SK-N-SH treated with all-trans-retinoic acid at 6 μM for 48 hours (cell line): ENCODE measurements around the gene FAM25A.

Experiments used
- ARNTL ChIP-seq: fragments of 450-650 bp; formaldehyde crosslinking; IDR thresholded peaks from 2 replicates; pipeline ENCODE4 v1.5.0; 2020; ENCODE audit warnings: low read depth, mild to moderate bottlenecking, moderate library complexity, borderline replicate concordance
- GLIS3 ChIP-seq: fragments of 250-450 bp; sonication (Bioruptor Pico); IDR thresholded peaks from 2 replicates; pipeline ENCODE4 v1.5.0; 2020; ENCODE audit warnings: mild to moderate bottlenecking, moderate library complexity
- OSR1 ChIP-seq: fragments of 250-450 bp; sonication (Bioruptor Pico); IDR thresholded peaks from 2 replicates; pipeline ENCODE4 v1.8.0; 2022; ENCODE audit warnings: moderate library complexity, mild to moderate bottlenecking, inconsistent platforms
- RARB ChIP-seq: fragments of 250-450 bp; sonication (Bioruptor Pico); IDR thresholded peaks from 2 replicates; pipeline ENCODE4 v1.8.0; 2021; ENCODE audit warnings: mild to moderate bottlenecking, moderate library complexity
- ZNF565 ChIP-seq: fragments of 450-650 bp; formaldehyde crosslinking; conservative IDR thresholded peaks from 2 replicates; pipeline ENCODE4 v1.5.0; 2020; ENCODE audit warnings: low read depth, mild to moderate bottlenecking, moderate library complexity
- ZNF70 ChIP-seq: fragments of 450-650 bp; formaldehyde crosslinking; IDR thresholded peaks from 2 replicates; pipeline ENCODE4 v1.5.0; 2020; ENCODE audit warnings: mild to moderate bottlenecking, moderate library complexity
- ZNF8 ChIP-seq: fragments of 450-650 bp; formaldehyde crosslinking; IDR thresholded peaks from 2 replicates; pipeline ENCODE4 v1.5.0; 2020; ENCODE audit warnings: mild to moderate bottlenecking, moderate library complexity
- TF ChIP-seq, protein P1 (sequence below): fragments of 250-450 bp; sonication (Bioruptor Pico); IDR thresholded peaks from 2 replicates; pipeline ENCODE4 v1.8.0; 2020; ENCODE audit warnings: mild to moderate bottlenecking, moderate library complexity, borderline replicate concordance
- TF ChIP-seq, protein P2 (sequence below): fragments of 250-450 bp; sonication (Bioruptor Pico); IDR thresholded peaks from 2 replicates; pipeline ENCODE4 v1.5.1; 2020; ENCODE audit warnings: low read depth, mild to moderate bottlenecking, moderate library complexity

- TF ChIP-seq ARNTL (CRISPR knock-in tag) (no peak), GLIS3 (CRISPR knock-in tag) (no peak), RARB (CRISPR knock-in tag) (no peak), OSR1 (CRISPR knock-in tag) (no peak), ZNF70 (no peak), ZNF8 (CRISPR knock-in tag) (no peak), ZNF565 (CRISPR knock-in tag) (no peak)
- TF ChIP-seq, protein P1, sequence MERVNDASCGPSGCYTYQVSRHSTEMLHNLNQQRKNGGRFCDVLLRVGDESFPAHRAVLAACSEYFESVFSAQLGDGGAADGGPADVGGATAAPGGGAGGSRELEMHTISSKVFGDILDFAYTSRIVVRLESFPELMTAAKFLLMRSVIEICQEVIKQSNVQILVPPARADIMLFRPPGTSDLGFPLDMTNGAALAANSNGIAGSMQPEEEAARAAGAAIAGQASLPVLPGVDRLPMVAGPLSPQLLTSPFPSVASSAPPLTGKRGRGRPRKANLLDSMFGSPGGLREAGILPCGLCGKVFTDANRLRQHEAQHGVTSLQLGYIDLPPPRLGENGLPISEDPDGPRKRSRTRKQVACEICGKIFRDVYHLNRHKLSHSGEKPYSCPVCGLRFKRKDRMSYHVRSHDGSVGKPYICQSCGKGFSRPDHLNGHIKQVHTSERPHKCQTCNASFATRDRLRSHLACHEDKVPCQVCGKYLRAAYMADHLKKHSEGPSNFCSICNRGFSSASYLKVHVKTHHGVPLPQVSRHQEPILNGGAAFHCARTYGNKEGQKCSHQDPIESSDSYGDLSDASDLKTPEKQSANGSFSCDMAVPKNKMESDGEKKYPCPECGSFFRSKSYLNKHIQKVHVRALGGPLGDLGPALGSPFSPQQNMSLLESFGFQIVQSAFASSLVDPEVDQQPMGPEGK (CRISPR knock-in tag) = no peak
- TF ChIP-seq, protein P2, sequence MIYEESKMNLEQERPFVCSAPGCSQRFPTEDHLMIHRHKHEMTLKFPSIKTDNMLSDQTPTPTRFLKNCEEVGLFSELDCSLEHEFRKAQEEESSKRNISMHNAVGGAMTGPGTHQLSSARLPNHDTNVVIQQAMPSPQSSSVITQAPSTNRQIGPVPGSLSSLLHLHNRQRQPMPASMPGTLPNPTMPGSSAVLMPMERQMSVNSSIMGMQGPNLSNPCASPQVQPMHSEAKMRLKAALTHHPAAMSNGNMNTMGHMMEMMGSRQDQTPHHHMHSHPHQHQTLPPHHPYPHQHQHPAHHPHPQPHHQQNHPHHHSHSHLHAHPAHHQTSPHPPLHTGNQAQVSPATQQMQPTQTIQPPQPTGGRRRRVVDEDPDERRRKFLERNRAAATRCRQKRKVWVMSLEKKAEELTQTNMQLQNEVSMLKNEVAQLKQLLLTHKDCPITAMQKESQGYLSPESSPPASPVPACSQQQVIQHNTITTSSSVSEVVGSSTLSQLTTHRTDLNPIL (CRISPR knock-in tag) = no peak
These were observed 45.6 kb upstream of the FAM25A start for GRCh38 chr10:86974484-86974883.
